Measurements from ENCODE around the gene FOXF2.

DNA sequence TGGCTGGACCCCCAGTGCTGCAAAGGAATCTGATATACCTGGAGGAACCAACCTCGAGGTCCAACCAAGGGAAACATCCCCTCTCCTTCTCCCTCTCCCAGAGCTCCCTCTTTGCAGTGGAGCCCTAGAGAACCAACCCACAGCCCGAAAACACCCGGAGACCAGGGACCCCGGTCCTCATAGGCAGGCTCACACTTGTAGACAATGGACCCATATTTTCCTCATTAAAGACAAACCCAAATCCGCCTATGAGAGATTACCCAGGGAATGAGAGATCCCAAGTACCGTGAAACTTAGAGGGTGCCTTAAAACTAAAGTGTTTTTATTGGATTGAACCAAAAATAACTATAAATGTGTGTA, 9.6 kb upstream of the FOXF2 start:
- TF ChIP-seq, protein P1, sequence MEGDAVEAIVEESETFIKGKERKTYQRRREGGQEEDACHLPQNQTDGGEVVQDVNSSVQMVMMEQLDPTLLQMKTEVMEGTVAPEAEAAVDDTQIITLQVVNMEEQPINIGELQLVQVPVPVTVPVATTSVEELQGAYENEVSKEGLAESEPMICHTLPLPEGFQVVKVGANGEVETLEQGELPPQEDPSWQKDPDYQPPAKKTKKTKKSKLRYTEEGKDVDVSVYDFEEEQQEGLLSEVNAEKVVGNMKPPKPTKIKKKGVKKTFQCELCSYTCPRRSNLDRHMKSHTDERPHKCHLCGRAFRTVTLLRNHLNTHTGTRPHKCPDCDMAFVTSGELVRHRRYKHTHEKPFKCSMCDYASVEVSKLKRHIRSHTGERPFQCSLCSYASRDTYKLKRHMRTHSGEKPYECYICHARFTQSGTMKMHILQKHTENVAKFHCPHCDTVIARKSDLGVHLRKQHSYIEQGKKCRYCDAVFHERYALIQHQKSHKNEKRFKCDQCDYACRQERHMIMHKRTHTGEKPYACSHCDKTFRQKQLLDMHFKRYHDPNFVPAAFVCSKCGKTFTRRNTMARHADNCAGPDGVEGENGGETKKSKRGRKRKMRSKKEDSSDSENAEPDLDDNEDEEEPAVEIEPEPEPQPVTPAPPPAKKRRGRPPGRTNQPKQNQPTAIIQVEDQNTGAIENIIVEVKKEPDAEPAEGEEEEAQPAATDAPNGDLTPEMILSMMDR (IDR thresholded peaks at IDR 0.05; ENCODE audit: extremely low read depth in 1 of 2, insufficient read depth in 1 of 2, low read depth in 1 of 2, low read length in 2 of 2), result no peak
- TF ChIP-seq, protein P2, sequence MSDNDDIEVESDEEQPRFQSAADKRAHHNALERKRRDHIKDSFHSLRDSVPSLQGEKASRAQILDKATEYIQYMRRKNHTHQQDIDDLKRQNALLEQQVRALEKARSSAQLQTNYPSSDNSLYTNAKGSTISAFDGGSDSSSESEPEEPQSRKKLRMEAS (IDR thresholded peaks at IDR 0.05; ENCODE audit: insufficient read depth, insufficient read length), result no peak
- TF ChIP-seq POLR2AphosphoS5 (IDR thresholded peaks at IDR 0.05; ENCODE audit: insufficient read depth, low read depth, low read length), result no peak
